ENCODE measurements around the gene CHAF1A.
A peak's percentile ranks its signal among the peaks of the same experiment; 100 is the strongest.

Gene CHAF1A, protein sequence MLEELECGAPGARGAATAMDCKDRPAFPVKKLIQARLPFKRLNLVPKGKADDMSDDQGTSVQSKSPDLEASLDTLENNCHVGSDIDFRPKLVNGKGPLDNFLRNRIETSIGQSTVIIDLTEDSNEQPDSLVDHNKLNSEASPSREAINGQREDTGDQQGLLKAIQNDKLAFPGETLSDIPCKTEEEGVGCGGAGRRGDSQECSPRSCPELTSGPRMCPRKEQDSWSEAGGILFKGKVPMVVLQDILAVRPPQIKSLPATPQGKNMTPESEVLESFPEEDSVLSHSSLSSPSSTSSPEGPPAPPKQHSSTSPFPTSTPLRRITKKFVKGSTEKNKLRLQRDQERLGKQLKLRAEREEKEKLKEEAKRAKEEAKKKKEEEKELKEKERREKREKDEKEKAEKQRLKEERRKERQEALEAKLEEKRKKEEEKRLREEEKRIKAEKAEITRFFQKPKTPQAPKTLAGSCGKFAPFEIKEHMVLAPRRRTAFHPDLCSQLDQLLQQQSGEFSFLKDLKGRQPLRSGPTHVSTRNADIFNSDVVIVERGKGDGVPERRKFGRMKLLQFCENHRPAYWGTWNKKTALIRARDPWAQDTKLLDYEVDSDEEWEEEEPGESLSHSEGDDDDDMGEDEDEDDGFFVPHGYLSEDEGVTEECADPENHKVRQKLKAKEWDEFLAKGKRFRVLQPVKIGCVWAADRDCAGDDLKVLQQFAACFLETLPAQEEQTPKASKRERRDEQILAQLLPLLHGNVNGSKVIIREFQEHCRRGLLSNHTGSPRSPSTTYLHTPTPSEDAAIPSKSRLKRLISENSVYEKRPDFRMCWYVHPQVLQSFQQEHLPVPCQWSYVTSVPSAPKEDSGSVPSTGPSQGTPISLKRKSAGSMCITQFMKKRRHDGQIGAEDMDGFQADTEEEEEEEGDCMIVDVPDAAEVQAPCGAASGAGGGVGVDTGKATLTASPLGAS

GRCh38 chr19:4402171-4403004 is at the start of gene CHAF1A:
TSS of gene CHAF1A (plus strand) at chr19:4402640. CDS start at chr19:4402763, 123 bp downstream.
- DNase-seq (ENCODE audit: low spot score) = peak; percentile 99

GRCh38 chr19:4352701-4353121 is 49.7 kb upstream of the CHAF1A start:
- peak; percentile 36 for DNase-seq (ENCODE audit: low spot score)

GRCh38 chr19:4354282-4354681 is 48.2 kb upstream of the CHAF1A start:
- DNase-seq (ENCODE audit: low spot score) = no peak

- DNase-seq (ENCODE audit: low spot score) = no peak
Observed at GRCh38 chr19:4354897-4355296, 47.5 kb upstream of the CHAF1A start.

- no peak for DNase-seq (ENCODE audit: low spot score)
Observed at GRCh38 chr19:4357095-4357797, 45.2 kb upstream of the CHAF1A start.

DNA sequence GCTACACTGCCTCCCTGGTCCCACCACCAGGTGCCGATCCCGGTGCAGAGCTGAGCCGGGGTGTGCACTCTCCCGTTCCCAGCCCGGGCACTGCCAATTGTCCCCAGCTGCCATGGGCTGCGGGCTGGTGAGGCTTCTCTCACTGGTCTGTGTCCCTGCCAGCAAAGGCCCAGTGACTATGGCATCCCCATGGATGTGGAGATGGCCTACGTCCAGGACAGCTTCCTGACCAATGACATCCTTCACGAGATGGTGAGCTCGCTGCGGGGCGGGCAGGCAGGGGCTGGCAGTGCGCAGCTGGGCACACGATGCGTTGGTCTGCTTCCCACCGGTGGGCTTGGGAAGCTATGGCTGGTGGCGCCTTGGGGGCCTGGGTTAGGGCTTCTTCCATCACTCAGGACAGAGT is 44.5 kb upstream of the CHAF1A start:
- no peak for DNase-seq (ENCODE audit: low spot score)

DNA sequence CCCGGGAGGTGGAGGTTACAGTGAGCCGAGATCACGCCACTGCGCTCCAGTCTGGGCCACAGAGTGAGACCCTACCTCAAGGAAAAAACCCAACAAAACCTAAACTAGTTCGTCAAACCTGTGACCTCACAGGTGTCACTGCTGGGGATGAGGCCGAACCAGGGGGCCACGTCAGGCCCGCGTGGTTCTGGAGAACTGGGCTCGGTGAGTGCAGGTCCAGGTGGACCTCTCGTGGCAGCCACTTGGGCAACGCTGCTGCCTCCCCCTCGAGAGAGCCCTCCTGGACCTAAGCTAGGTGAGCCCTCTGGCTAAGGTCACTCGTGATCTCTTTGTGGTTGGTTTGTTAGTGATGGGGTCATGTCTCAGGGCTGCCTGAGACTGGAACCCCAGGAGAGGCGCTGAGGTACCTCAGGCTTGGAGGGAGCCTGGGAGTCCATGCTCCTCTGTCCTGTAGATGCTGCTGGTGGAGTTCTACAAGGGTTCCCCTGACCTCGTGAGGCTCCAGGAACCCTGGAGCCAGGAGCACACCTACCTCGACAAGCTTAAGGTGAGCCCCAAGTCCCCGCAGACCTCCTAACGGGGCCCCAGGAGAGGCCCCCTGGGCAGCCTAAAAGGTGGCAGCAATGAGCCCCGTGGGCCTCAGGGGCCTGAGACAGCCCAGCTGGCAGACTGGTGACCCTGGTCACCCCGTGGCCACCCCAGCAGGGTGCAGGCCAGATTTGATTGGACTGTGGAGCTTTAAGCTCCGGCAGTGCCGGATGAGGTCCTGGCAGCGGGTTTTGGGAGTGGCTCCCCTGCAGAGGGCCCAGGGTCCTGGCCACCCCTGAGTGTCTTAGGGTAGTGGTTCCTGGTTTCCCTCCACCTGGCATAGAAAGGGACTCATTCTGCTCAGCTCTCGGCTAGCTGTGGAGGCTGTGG is 43.5 kb upstream of the CHAF1A start:
- no peak for DNase-seq (ENCODE audit: low spot score)

GRCh38 chr19:4359627-4360000 is 42.8 kb upstream of the CHAF1A start:
- no peak for DNase-seq (ENCODE audit: low spot score)

DNA sequence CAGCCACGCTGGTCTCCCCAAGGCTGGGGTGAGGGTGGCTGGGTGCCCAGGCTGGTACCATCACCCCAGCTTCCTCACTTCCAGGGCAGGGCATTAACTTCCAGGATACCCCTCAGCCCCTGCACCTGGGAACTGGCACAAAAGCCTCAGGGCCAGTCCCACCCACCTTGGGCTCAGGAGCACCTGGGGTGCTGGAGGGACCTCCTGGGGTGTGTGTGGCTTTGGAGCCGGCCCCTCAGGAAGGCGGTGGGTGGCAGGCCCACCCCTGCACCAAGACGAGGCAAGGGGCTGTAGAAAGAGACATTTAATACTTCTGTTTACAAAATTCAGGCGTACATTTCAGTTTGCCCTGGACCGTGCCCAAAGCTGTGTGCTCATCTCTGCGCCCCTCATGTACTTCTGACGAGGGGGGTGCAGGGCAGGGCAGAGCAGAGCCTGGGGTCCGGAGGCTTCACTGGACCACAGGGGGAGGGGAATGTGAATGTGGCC is 42.3 kb upstream of the CHAF1A start:
- DNase-seq (ENCODE audit: low spot score) = no peak

DNA sequence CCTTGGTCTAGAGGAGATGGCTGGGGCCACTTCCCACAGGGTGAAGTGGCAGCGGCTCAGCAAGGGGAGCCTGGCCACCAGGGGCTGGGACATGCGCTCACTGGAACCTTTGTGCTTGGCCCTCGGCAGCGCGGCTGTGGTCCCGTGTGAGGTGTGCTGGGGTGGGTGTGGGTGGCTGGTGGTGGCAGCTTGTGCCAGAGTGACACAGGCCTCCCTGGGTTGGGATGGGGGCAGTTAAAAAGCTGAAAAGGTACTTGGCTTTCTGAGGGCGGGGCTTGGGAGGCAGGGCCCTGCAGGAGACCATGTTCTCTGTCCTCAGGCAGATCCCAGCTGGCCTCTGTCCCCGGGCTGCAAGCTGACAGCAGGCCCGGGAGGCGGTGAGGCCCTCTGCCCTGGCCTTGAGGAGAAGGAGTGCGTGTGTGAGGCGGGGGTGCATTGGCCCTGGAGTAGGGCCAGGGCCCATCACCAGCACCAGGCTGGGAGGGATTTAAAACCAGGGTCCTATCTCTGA is 41.7 kb upstream of the CHAF1A start:
- no peak for DNase-seq (ENCODE audit: low spot score)

- no peak for DNase-seq (ENCODE audit: low spot score)
Observed at GRCh38 chr19:4361152-4362046, 41.0 kb upstream of the CHAF1A start.

DNA sequence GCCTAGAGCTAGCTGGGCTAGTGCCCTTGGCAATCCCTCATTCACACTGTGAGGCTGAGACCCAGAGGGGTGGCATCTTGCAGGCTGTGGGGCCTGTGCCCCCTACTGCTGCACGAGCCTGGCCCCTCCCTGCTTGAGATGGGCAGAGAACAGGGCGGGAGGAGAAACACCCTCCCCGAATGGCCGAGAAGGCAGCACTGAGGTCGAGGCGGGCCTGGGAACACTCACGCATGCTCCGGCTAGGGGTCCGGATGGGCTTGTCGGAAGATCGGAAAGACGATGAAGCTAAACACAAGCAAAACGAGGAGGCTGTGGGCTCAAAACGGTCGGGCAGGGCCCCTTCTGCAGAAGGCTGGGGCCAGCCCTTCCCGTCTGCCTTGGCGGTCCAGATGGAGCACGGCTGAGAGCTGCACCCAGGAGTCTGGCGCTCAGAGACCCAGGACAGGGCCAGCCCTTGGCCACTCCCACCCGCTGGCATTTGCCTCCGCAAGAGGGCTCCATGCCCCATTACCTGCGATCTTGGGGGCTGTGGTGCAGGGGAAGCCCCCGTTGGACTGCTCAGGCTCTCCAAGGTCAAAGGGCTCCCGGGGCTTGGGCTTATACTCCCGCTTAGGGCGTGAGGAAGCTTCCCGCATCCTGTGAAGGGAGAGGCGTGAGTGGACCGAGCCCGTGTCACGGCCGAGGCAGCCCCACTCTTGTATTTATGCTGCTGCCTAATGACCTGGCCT is 40.2 kb upstream of the CHAF1A start:
- DNase-seq (ENCODE audit: low spot score) = no peak

DNA sequence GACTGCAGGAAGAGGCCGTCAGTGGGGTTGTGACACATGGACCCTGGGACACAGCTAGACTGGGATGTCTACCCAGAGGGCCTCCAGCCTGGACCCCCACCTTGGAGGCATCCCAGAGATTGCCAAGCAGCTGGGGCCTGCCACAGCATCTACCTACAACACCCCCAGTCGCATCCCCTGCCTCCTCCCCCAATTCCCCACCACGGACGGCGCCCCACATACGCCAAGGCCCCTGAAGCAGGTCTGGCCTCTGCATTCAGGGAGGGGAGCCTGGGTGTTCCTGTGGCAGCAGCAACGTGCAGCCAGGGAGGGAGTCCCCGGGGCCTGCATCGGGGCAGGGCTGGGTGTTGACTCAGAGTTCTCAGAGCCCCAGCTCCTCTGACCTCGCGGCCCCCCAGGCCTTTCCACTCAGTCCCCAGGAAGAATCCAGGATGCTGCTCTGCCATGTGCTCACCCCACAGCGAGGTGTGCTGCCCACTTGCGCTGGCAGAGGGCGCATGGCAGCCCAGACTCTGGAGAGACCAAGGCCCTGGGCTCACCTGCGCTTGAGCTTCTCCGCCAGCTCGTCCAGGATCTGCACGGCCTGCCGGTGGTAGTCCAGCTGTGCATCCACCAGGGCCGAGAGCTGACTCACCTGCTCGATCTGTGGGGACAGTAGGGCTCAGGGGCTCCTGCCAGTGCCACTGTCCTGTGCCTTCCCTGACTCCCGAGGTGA is 39.5 kb upstream of the CHAF1A start:
- DNase-seq (ENCODE audit: low spot score) = no peak

GRCh38 chr19:4363571-4364304 is 38.7 kb upstream of the CHAF1A start:
- DNase-seq (ENCODE audit: low spot score) = no peak

DNA sequence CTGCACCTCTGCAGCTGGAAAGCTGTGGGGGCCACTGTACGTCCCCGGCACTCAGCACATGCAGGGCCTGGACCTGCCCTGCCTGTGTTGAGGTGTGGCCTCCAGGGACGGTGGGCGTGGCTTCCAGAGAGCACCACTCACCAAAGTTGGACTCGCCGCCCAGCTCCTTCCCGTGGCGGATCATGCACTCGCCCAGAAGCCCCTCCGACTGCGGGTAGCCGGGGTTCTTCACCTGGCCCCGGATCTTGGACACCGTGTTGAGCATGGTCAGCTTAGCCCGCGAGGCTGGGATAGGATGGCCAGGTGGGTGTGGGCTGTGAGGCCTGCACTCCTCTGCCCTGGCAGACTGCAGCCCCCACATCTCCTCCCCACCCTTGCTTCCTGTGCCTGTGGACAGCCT is 37.1 kb upstream of the CHAF1A start:
- no peak for DNase-seq (ENCODE audit: low spot score)

DNA sequence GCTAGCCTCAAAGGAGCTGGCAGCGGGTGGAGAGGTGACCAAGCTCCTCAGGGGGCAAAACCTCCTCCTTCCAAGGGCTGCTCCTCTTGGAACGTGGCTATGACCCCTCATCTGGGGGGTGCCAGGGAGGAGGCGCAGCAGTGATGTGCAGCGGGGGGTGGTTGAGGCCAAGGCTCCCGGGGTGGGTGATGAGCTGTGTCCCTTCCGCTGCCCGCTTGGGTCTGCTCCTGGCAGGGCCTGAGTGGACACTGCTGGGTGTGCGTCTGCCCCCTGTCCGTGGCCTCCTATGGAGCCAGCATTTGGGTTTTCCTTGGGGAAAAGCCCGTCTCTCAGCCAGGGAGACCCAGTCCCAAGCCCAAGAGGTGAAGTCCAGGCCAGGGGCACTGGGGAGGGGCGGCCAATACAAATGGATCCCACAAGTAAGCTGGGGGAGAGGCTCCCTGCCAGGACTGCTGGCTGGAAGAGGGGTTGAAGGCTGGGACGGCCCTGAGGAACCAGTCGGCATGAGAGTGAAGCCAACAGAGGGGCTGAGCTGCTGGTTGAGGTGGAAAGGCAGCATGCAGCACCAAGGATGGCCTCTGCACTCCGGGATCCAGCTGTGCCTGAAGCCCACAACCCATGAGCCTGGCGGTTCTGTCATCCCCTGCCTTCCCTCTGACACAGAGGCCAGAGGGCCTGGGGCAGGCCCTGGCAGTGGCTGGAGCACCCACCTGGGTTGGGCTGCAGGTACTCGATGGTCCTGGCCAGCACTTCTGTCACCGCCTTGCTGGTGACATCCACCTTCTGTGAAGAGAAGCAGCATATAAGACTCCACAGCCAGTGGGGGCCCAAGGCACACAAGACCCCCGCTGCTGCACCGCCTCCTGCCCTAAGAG is 36.4 kb upstream of the CHAF1A start:
- no peak for DNase-seq (ENCODE audit: low spot score)
